ENCODE measurements around the gene FLYWCH2.
A peak's percentile ranks its signal among the peaks of the same experiment; 100 is the strongest.

FLYWCH2 gene

GRCh38 chr16:2839650-2840450 is 43.2 kb upstream of the FLYWCH2 start:
- peak overlapping the region in 1 of 2 experiments; percentile 42 for H3K14ac ChIP-seq (ENCODE audit: low read length in 2 of 2)
- no peak overlapping the region for H2BK120ac ChIP-seq (ENCODE audit: low read depth, low read length)
- H3K9ac ChIP-seq (ENCODE audit: low read length): peak overlapping the region; percentile 5
- H4K91ac ChIP-seq (ENCODE audit: low read length): no peak overlapping the region
- no peak overlapping the region for H3K4ac ChIP-seq (ENCODE audit: low read depth in 1 of 2, low read length in 2 of 2)
- no peak overlapping the region for H3K4me2 ChIP-seq (ENCODE audit: low read length, poor library complexity, severe bottlenecking)
- 87% methylated on average over 15 of the region's 15 CpGs for WGBS
- no peaks in the 10 kb centered on the region for H3K27me3 ChIP-seq (ENCODE audit: control insufficient read depth in 1 of 2, insufficient read depth in 1 of 2, low read length in 2 of 2)
- no peak overlapping the region for H2BK5ac ChIP-seq (ENCODE audit: low read depth, low read length, poor library complexity, severe bottlenecking)
- no peaks in the 10 kb centered on the region for H3K79me1 ChIP-seq (replicated peaks; ENCODE audit: low read length, poor library complexity, severe bottlenecking)
- no peak overlapping the region for H3K18ac ChIP-seq (ENCODE audit: low read depth in 1 of 2, low read length in 2 of 2)
- no peaks in the 10 kb centered on the region for H3K36me3 ChIP-seq (ENCODE audit: control insufficient read depth in 1 of 2, insufficient read depth in 2 of 2, low read depth in 1 of 2, low read length in 2 of 2)
- no peak overlapping the region for H3K4me3 ChIP-seq (ENCODE audit: insufficient read depth in 1 of 2, low read depth in 1 of 2, low read length in 2 of 2)
- H3K27ac ChIP-seq (ENCODE audit: low read length, poor library complexity, severe bottlenecking): no peak overlapping the region
- DNase-seq: no peak
- no peak overlapping the region for H2AFZ ChIP-seq (ENCODE audit: low read depth, low read length)
- peak overlapping the region; percentile 50 for H2BK15ac ChIP-seq (ENCODE audit: low read depth, poor library complexity, severe bottlenecking)
- no peak overlapping the region for H4K8ac ChIP-seq (ENCODE audit: low read length)
- H3K9me3 ChIP-seq (ENCODE audit: control insufficient read depth, low read length): no peaks in the 10 kb centered on the region
- no peak overlapping the region for H2AK5ac ChIP-seq (ENCODE audit: low read length, severe bottlenecking)
- H3K4me1 ChIP-seq (ENCODE audit: control insufficient read depth, insufficient read depth, low read depth, low read length): peaks cover 30% of the 10 kb centered on the region
- H3K23ac ChIP-seq (ENCODE audit: low read length in 2 of 2): no peak overlapping the region
- H2BK12ac ChIP-seq (ENCODE audit: low read length in 2 of 2): no peak overlapping the region

- H3K27ac ChIP-seq (ENCODE audit: low read length, poor library complexity, severe bottlenecking): no peak overlapping the region
- H3K9ac ChIP-seq (ENCODE audit: low read length): no peak overlapping the region
- no peaks in the 10 kb centered on the region for H3K36me3 ChIP-seq (ENCODE audit: control insufficient read depth in 1 of 2, insufficient read depth in 2 of 2, low read depth in 1 of 2, low read length in 2 of 2)
- no peak overlapping the region for H4K8ac ChIP-seq (ENCODE audit: low read length)
- no peak overlapping the region for H2AK5ac ChIP-seq (ENCODE audit: low read length, severe bottlenecking)
- H3K79me1 ChIP-seq (replicated peaks; ENCODE audit: low read length, poor library complexity, severe bottlenecking): no peaks in the 10 kb centered on the region
- H2BK15ac ChIP-seq (ENCODE audit: low read depth, poor library complexity, severe bottlenecking): peak overlapping the region; percentile 88
- H2BK5ac ChIP-seq (ENCODE audit: low read depth, low read length, poor library complexity, severe bottlenecking): no peak overlapping the region
- no peak overlapping the region for H2BK120ac ChIP-seq (ENCODE audit: low read depth, low read length)
- no peaks in the 10 kb centered on the region for H3K9me3 ChIP-seq (ENCODE audit: control insufficient read depth, low read length)
- no peaks in the 10 kb centered on the region for H3K27me3 ChIP-seq (ENCODE audit: control insufficient read depth in 1 of 2, insufficient read depth in 1 of 2, low read length in 2 of 2)
- no peak overlapping the region for H3K4ac ChIP-seq (ENCODE audit: low read depth in 1 of 2, low read length in 2 of 2)
- 87% methylated on average over 12 of the region's 12 CpGs for WGBS
- no peak for DNase-seq
- H4K91ac ChIP-seq (ENCODE audit: low read length): no peak overlapping the region
- no peak overlapping the region for H3K4me2 ChIP-seq (ENCODE audit: low read length, poor library complexity, severe bottlenecking)
- H3K14ac ChIP-seq (ENCODE audit: low read length in 2 of 2): no peak overlapping the region
- no peak overlapping the region for H2BK12ac ChIP-seq (ENCODE audit: low read length in 2 of 2)
- H3K4me3 ChIP-seq (ENCODE audit: insufficient read depth in 1 of 2, low read depth in 1 of 2, low read length in 2 of 2): no peak overlapping the region
- no peak overlapping the region for H2AFZ ChIP-seq (ENCODE audit: low read depth, low read length)
- H3K4me1 ChIP-seq (ENCODE audit: control insufficient read depth, insufficient read depth, low read depth, low read length): peaks cover 22% of the 10 kb centered on the region
- no peak overlapping the region for H3K18ac ChIP-seq (ENCODE audit: low read depth in 1 of 2, low read length in 2 of 2)
- no peak overlapping the region for H3K23ac ChIP-seq (ENCODE audit: low read length in 2 of 2)
These were observed 42.1 kb upstream of the FLYWCH2 start for GRCh38 chr16:2840914-2841313.

GRCh38 chr16:2841606-2842339 is 41.2 kb upstream of the FLYWCH2 start:
- Histone ChIP-seq H3K4ac (ENCODE audit: low read depth in 1 of 2, low read length in 2 of 2) (no peak overlapping the region), H3K36me3 (ENCODE audit: control insufficient read depth in 1 of 2, insufficient read depth in 2 of 2, low read depth in 1 of 2, low read length in 2 of 2) (no peaks in the 10 kb centered on the region), H2AK5ac (ENCODE audit: low read length, severe bottlenecking) (no peak overlapping the region), H3K4me3 (ENCODE audit: insufficient read depth in 1 of 2, low read depth in 1 of 2, low read length in 2 of 2) (peak overlapping the region in 1 of 2 experiments; percentile 62), H3K27ac (ENCODE audit: low read length, poor library complexity, severe bottlenecking) (no peak overlapping the region), H3K23ac (ENCODE audit: low read length in 2 of 2) (no peak overlapping the region), H2BK5ac (ENCODE audit: low read depth, low read length, poor library complexity, severe bottlenecking) (no peak overlapping the region), H2BK120ac (ENCODE audit: low read depth, low read length) (no peak overlapping the region), H3K18ac (ENCODE audit: low read depth in 1 of 2, low read length in 2 of 2) (no peak overlapping the region), H3K27me3 (ENCODE audit: control insufficient read depth in 1 of 2, insufficient read depth in 1 of 2, low read length in 2 of 2) (no peaks in the 10 kb centered on the region), H4K8ac (ENCODE audit: low read length) (no peak overlapping the region), H3K4me2 (ENCODE audit: low read length, poor library complexity, severe bottlenecking) (no peak overlapping the region), H2BK12ac (ENCODE audit: low read length in 2 of 2) (no peak overlapping the region), H3K9ac (ENCODE audit: low read length) (no peak overlapping the region), H3K14ac (ENCODE audit: low read length in 2 of 2) (no peak overlapping the region), H2AFZ (ENCODE audit: low read depth, low read length) (no peak overlapping the region), H2BK15ac (ENCODE audit: low read depth, poor library complexity, severe bottlenecking) (no peak overlapping the region), H3K4me1 (ENCODE audit: control insufficient read depth, insufficient read depth, low read depth, low read length) (peaks cover 13% of the 10 kb centered on the region), H4K91ac (ENCODE audit: low read length) (no peak overlapping the region), H3K9me3 (ENCODE audit: control insufficient read depth, low read length) (no peaks in the 10 kb centered on the region), H3K79me1 (replicated peaks; ENCODE audit: low read length, poor library complexity, severe bottlenecking) (no peaks in the 10 kb centered on the region)
- WGBS: 93% methylated on average over 18 of the region's 18 CpGs
- no peak for DNase-seq

GRCh38 chr16:2842340-2843000 is 40.5 kb upstream of the FLYWCH2 start:
- Histone ChIP-seq H2BK5ac (ENCODE audit: low read depth, low read length, poor library complexity, severe bottlenecking) (no peak overlapping the region), H3K18ac (ENCODE audit: low read depth in 1 of 2, low read length in 2 of 2) (no peak overlapping the region), H3K36me3 (ENCODE audit: control insufficient read depth in 1 of 2, insufficient read depth in 2 of 2, low read depth in 1 of 2, low read length in 2 of 2) (no peaks in the 10 kb centered on the region), H3K27ac (ENCODE audit: low read length, poor library complexity, severe bottlenecking) (no peak overlapping the region), H3K9ac (ENCODE audit: low read length) (no peak overlapping the region), H3K23ac (ENCODE audit: low read length in 2 of 2) (no peak overlapping the region), H3K4ac (ENCODE audit: low read depth in 1 of 2, low read length in 2 of 2) (no peak overlapping the region), H3K27me3 (ENCODE audit: control insufficient read depth in 1 of 2, insufficient read depth in 1 of 2, low read length in 2 of 2) (no peaks in the 10 kb centered on the region), H3K14ac (ENCODE audit: low read length in 2 of 2) (no peak overlapping the region), H2AK5ac (ENCODE audit: low read length, severe bottlenecking) (no peak overlapping the region), H3K79me1 (replicated peaks; ENCODE audit: low read length, poor library complexity, severe bottlenecking) (no peaks in the 10 kb centered on the region), H4K91ac (ENCODE audit: low read length) (peak overlapping the region; percentile 9), H2BK15ac (ENCODE audit: low read depth, poor library complexity, severe bottlenecking) (no peak overlapping the region), H2BK120ac (ENCODE audit: low read depth, low read length) (no peak overlapping the region), H3K4me1 (ENCODE audit: control insufficient read depth, insufficient read depth, low read depth, low read length) (peaks cover 13% of the 10 kb centered on the region), H3K4me2 (ENCODE audit: low read length, poor library complexity, severe bottlenecking) (no peak overlapping the region), H2AFZ (ENCODE audit: low read depth, low read length) (no peak overlapping the region), H3K4me3 (ENCODE audit: insufficient read depth in 1 of 2, low read depth in 1 of 2, low read length in 2 of 2) (peak overlapping the region in 1 of 2 experiments; percentile 62), H2BK12ac (ENCODE audit: low read length in 2 of 2) (no peak overlapping the region), H3K9me3 (ENCODE audit: control insufficient read depth, low read length) (no peaks in the 10 kb centered on the region), H4K8ac (ENCODE audit: low read length) (no peak overlapping the region)
- WGBS: 64% methylated on average over 40 of the region's 40 CpGs
- DNase-seq: no peak
